ENCODE results near the gene C20orf141. TPM values are rescaled to one million over a fixed set of nuclear protein-coding genes. Genes with fewer than 3 reads are reported as not detected.

The C20orf141 gene
- total and polyA plus RNA-seq, 7 donors, result 0.15 TPM; not detected in 6

DNA sequence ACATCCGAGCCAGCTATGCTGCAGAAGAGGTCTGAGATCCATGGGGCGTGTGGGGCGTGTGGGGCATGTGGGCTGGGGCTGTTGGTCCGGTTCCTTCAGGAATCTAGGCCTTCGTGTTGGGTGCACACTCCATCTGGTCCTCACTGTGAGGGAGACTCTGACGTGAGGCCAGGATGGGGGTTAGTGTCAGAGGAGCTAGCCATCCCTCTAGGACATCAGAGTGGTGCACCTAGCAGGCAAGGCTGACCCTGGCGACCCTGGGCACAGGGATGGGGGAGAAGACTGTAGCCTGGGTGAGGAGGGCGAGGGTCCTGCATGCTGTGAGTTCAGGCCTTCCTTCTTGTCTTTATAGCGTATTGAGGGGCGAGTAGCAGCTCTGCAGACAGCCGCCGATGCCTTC lies 49.8 kb downstream of the C20orf141 start:
- TF ChIP-seq, protein P1, sequence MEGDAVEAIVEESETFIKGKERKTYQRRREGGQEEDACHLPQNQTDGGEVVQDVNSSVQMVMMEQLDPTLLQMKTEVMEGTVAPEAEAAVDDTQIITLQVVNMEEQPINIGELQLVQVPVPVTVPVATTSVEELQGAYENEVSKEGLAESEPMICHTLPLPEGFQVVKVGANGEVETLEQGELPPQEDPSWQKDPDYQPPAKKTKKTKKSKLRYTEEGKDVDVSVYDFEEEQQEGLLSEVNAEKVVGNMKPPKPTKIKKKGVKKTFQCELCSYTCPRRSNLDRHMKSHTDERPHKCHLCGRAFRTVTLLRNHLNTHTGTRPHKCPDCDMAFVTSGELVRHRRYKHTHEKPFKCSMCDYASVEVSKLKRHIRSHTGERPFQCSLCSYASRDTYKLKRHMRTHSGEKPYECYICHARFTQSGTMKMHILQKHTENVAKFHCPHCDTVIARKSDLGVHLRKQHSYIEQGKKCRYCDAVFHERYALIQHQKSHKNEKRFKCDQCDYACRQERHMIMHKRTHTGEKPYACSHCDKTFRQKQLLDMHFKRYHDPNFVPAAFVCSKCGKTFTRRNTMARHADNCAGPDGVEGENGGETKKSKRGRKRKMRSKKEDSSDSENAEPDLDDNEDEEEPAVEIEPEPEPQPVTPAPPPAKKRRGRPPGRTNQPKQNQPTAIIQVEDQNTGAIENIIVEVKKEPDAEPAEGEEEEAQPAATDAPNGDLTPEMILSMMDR (IDR thresholded peaks at IDR 0.05), result no peak
- TF ChIP-seq EP300 (IDR thresholded peaks at IDR 0.05) (no peak), POLR2AphosphoS5 (IDR thresholded peaks at IDR 0.05) (no peak), POLR2A (IDR thresholded peaks at IDR 0.05) (no peak)
- H3K36me3 ChIP-seq, result peaks cover 32 to 65% (median 47%) of the 10 kb centered on the region in 4 donors
- no peak overlapping the region for H3K27ac ChIP-seq
- H3K9me3 ChIP-seq, result no peaks in the 10 kb centered on the region
- H3K4me3 ChIP-seq, result no peak overlapping the region
- intact Hi-C loops (cut with DNase I), result no loop called here
- no peak for DNase-seq
- WGBS, 2 donors, result 95 to 97% methylated on average over 12 of the region's 12 CpGs
- H3K4me1 ChIP-seq, result no peaks in the 10 kb centered on the region
- no peaks in the 10 kb centered on the region for H3K27me3 ChIP-seq

DNA sequence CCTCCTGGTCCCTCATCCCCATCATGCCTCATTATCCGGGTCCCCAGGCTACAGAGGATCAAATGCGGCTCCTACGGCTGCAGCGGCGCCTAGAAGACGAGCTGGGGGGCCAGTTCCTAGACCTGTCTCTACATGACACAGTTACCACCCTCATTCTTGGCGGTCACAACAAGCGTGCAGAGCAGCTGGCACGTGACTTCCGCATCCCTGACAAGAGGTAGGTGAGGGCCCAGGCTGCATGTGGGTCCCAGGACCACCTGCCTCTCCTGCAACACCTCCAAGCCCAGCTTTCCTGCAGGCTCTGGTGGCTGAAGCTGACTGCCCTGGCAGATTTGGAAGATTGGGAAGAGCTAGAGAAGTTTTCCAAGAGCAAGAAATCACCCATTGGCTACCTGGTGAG lies 50.3 kb downstream of the C20orf141 start:
- peaks cover 32 to 65% (median 47%) of the 10 kb centered on the region in 4 donors for H3K36me3 ChIP-seq
- intact Hi-C loops (cut with DNase I), result no loop called here
- 96 to 97% methylated on average over 10 of the region's 10 CpGs for WGBS, 2 donors
- H3K4me1 ChIP-seq, result no peaks in the 10 kb centered on the region
- no peaks in the 10 kb centered on the region for H3K27me3 ChIP-seq
- no peaks in the 10 kb centered on the region for H3K9me3 ChIP-seq
- no peak for DNase-seq
- TF ChIP-seq, protein P1 (IDR thresholded peaks at IDR 0.05), result no peak
- TF ChIP-seq POLR2A (IDR thresholded peaks at IDR 0.05) (no peak), EP300 (IDR thresholded peaks at IDR 0.05) (no peak), POLR2AphosphoS5 (IDR thresholded peaks at IDR 0.05) (no peak)
- H3K27ac ChIP-seq, result no peak overlapping the region
- no peak overlapping the region for H3K4me3 ChIP-seq

Other genes with a start within 250 kb of the C20orf141 start
- 10 to 100 TPM; 53.2 to 69.8 (median 65.2) TPM for gene NOP56, start 162.4 kb upstream of the C20orf141 start, total RNA-seq
- gene NOP56, start 162.4 kb upstream of the C20orf141 start, polyA plus RNA-seq, result 100 to 1,000 TPM in 1 of 3 donors, 10 to 100 TPM in 2; 33.6 to 152 (median 47.6) TPM
- 100 to 1,000 TPM; 105 to 131 (median 122) TPM for gene IDH3B, start 150.8 kb upstream of the C20orf141 start, total RNA-seq
- 100 to 1,000 TPM; 103 to 121 (median 112) TPM for gene IDH3B, start 150.8 kb upstream of the C20orf141 start, polyA plus RNA-seq
- gene EBF4, start 122.2 kb upstream of the C20orf141 start, total RNA-seq, result 10 to 100 TPM; 14.8 to 37.5 (median 30.8) TPM
- gene EBF4, start 122.2 kb upstream of the C20orf141 start, polyA plus RNA-seq, result 1 to 10 TPM; 1.2 to 4.6 (median 1.2) TPM
- 1 to 10 TPM in 3 of 4 donors, under 1 TPM in 1; 0.54 to 10.0 (median 1.8) TPM for gene CPXM1, start 14.4 kb upstream of the C20orf141 start, total RNA-seq
- gene CPXM1, start 14.4 kb upstream of the C20orf141 start, polyA plus RNA-seq, result 1 to 10 TPM in 2 of 3 donors, under 1 TPM in 1; 0.69 to 7.2 (median 1.2) TPM
- under 1 TPM in 1 of 4 donors, not detected in 3; 0.28 TPM for gene TMEM239, start 1.4 kb downstream of the C20orf141 start, total RNA-seq
- gene TMEM239, start 1.4 kb downstream of the C20orf141 start, polyA plus RNA-seq, result not detected
- 10 to 100 TPM; 12.7 to 27.7 (median 21.5) TPM for gene PCED1A, start 25.7 kb downstream of the C20orf141 start, total RNA-seq
- gene PCED1A, start 25.7 kb downstream of the C20orf141 start, polyA plus RNA-seq, result 10 to 100 TPM in 2 of 3 donors, 1 to 10 TPM in 1; 8.6 to 28.0 (median 10.2) TPM
- gene VPS16, start 25.8 kb downstream of the C20orf141 start, total RNA-seq, result 10 to 100 TPM; 19.4 to 24.4 (median 21.0) TPM
- gene VPS16, start 25.8 kb downstream of the C20orf141 start, polyA plus RNA-seq, result 10 to 100 TPM; 21.6 to 37.6 (median 24.7) TPM
- gene PTPRA, start 58.5 kb downstream of the C20orf141 start, total RNA-seq, result 10 to 100 TPM; 62.0 to 86.4 (median 73.6) TPM
- gene PTPRA, start 58.5 kb downstream of the C20orf141 start, polyA plus RNA-seq, result 10 to 100 TPM; 10.2 to 30.2 (median 12.3) TPM
- 1 to 10 TPM in 1 of 4 donors, not detected in 3; 1.6 TPM for gene GNRH2, start 228.6 kb downstream of the C20orf141 start, total RNA-seq
- 1 to 10 TPM in 1 of 3 donors, under 1 TPM in 1, not detected in 1; 0.34 to 8.4 TPM for gene GNRH2, start 228.6 kb downstream of the C20orf141 start, polyA plus RNA-seq
- gene MRPS26, start 231.1 kb downstream of the C20orf141 start, total RNA-seq, result 10 to 100 TPM; 33.5 to 71.7 (median 65.0) TPM
- gene MRPS26, start 231.1 kb downstream of the C20orf141 start, polyA plus RNA-seq, result 10 to 100 TPM; 46.8 to 61.3 (median 48.8) TPM